ENCODE results near the gene KCNAB1. TPM values are rescaled to one million over a fixed set of nuclear protein-coding genes. Genes with fewer than 3 reads are reported as not detected.
A peak's percentile ranks its signal among the peaks of the same experiment; 100 is the strongest.

Gene KCNAB1
- total RNA-seq, 1 experiment from 2014 or later: not detected

- no peak for DNase-seq (ENCODE audit: low spot score)
These were observed 191.6 kb downstream of the KCNAB1 start for GRCh38 chr3:156311930-156312329.

DNA sequence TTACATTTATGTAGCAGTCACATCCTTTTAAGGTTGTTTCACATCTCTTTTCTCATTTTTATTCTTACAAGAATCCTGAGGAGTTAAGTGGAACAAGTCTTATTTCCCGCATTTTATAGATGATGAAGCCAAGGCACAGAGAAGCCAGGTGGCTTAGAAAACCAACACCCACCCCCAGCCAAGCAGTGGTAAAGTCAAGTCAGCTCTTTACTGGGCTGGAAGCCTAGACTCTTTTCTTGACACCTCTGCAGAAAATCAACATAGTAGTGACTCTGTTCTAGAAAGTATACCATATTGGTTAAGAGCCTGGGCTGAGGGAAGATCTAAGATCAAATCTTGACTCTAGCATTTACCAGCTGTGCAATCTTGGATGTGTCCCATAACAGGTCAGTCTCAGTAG lies 195.7 kb downstream of the KCNAB1 start:
- DNase-seq (ENCODE audit: low spot score): no peak

GRCh38 chr3:156317462-156318074 lies 197.2 kb downstream of the KCNAB1 start:
- DNase-seq (ENCODE audit: low spot score): peak; percentile 83

DNA sequence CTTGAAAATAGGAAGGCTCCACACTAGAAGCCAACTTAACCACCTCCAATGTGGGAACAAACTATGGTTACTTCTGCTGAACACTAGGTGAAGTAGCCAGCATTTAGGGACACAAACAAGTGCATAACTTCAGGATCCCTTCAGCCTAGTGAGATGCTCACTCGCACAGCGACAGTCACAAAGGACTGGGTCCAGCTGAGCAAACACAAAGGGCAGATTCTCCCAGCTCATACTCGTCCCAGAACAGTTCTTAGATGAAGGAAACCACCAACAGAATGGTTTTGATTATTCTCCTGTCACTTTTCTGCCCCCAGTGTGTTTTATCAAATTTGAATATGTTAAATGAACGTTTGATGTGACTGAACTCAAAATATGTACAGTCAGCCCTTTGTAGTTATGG lies 201.6 kb downstream of the KCNAB1 start:
- no peak for DNase-seq (ENCODE audit: low spot score)

DNA sequence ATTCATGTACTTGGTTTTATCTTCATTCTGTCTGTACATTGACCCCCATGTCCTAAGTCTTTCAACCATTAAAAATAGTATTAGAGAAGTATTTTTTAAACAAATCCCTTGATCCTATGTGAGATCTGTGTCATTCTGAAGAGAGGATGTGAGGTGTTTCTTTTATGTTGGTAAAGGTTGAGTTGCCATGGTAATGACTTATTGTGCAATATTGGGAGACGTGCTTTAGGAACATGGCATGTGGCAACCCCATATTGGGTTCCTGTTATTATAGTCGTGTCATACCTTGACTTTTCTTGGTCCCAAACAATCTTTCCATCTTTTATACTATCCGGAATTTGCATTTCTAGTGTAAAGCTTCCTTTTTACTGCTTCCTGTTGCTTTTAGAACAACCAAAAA lies 203.1 kb downstream of the KCNAB1 start:
- no peak for DNase-seq (ENCODE audit: low spot score)

DNA sequence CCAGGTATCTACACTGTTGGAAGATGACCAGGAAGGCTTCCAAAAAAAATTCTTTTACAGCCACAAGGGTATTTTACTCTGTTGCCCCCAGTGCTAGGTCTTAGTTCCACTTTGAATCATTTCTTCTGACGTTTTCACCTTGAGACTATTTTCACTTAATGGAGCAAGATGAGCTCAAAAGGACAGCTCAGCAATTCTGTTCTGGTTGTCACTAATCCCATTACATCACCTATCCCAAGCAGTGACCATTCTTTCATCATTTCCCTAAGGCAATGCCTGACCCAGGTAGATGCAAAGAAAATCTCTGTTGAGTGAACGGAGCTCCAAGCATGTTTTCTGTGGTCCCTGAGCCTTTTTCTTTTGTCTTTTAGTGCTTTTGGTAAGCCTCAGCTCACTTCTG lies 210.0 kb downstream of the KCNAB1 start:
- no peak for DNase-seq (ENCODE audit: low spot score)

DNA sequence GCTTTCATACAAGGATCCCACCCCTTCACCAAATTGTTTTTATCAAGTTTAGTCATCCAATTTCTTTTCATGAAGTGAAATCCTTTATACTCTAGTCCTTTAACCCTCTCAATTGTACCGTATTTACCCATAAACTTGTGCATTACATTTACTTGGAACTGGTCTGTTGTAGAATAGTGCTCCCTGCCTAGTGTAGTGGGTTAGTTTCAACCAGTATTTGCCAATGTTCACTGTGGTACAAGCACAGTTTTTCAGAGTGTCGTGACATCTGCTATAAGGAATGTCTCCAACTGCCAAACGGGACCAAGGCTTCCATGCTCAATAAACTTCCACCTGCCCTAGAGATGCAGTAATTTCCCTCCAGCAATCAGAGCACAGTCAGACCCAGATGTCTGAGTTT lies 211.9 kb downstream of the KCNAB1 start:
- DNase-seq (ENCODE audit: low spot score): no peak

DNA sequence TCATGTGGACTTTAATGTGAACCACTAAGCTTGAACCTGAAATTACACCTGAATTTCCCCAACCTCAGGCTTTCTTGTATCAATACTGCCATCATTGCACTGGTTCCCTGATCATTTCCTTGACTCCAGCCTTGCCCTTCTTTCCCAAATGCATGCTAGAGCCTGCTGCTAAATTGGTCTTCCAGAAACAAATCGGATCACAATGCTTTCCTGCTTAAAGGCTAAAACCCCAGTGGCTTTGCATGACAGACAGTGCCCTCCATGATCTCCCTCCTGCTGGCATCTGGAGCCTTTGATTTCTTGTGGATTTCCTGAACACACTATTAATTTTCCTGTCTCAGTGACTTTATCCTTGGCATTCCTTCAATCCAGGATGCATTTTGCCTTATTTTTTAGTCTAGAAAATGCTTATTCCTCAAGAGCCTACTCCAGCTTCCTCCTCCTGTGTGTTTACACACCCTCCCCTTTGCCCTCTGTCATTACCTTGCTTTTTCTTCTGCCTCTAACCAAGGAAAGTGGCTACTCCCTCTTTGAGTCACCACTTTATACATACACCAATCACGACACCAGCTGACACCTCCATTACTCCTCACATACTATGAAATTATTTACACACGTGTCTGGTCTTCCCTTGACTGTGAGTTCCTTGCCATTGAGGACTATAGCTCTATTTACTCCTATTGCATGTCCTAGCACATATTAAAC lies 214.6 kb downstream of the KCNAB1 start:
- DNase-seq (ENCODE audit: low spot score): peak; percentile 81

DNA sequence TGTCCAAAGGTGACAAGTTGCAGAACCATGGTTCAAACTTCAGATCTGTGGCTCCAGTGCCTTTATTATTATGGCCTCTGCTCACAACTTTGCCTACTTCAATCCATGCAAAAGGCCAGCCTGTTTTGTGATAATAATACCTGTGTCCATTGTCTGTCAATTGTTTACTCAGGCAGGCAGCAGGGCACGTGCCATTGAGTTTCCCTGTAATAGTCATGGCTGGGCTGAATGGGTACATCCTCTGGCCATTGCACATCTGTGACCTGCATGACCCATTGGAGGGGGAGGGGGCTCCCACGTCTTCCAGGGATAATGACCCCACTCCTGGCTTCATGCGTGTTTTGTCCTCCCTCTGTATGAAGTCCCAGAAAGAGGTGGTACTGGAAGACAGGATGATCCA lies 219.1 kb downstream of the KCNAB1 start:
- no peak for DNase-seq (ENCODE audit: low spot score)

GRCh38 chr3:156341332-156341731 lies 221.0 kb downstream of the KCNAB1 start:
- no peak for DNase-seq (ENCODE audit: low spot score)

DNA sequence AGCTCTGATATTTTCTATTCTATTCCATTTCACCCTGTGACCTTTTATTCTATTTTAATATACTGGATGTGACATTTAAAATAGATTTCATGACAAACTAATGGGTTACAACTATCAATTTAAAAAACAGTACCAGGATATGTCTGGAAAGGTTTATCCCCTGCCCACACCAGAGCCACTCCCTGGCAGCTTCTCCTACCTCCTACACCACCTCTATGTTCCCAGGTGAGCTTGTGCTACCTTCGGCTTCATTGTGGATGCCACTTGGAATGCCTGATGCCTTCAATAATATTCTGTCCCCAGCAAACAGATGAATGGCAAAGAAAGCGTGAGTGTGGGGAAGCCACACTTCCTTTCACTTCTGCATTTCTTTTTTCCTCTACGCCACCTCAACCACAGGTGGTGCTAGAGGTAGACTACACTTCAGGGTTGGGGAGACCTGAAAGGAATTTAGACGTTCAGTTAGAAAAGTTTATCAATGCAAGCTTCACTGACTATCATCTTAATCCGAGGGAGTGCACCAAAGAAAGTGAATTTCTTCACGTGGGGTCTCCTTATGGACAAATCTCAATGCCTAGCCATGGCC lies 221.5 kb downstream of the KCNAB1 start:
- DNase-seq (ENCODE audit: low spot score): no peak

GRCh38 chr3:156344215-156344614 lies 223.8 kb downstream of the KCNAB1 start:
- DNase-seq (ENCODE audit: low spot score): no peak

DNA sequence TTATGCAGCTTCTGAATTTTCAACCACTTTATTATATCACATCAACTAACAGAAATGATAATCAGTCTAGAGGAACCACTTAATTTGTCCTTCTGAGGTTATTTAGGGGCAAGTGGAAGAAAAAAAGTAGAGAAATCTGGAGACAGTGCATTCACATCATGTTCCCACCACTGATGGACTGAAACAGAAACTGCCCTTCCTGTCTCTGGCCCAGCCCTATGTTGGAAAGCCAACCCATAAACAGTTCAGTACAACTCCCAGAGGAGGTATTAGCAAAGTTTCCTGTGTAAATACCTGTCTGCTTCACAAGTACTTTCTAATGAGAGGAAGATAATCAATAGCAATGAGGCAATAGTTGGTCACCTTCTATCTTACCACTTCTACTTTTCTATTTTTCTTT lies 228.7 kb downstream of the KCNAB1 start:
- no peak for DNase-seq (ENCODE audit: low spot score)

- no peak for DNase-seq (ENCODE audit: low spot score)
These were observed 229.6 kb downstream of the KCNAB1 start for GRCh38 chr3:156349978-156350377.

DNA sequence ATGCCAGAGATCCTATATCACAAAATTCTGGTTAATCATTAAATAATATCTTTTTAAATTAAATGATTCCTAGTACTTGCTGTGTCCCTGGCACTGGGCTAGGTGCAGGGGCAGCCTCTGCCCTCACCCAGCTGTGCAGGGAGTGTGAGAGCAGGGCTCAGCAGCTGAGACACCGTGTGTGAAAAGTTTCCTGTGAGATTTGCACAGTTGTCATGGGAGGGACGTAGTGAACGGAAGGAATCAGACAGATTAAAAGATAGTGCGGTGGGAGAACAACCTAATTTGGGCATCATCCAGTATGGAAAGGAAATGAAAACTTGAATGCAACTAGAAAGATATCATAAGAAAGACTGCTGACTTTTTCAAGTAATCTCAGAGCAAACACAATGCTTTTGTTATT lies 230.4 kb downstream of the KCNAB1 start:
- DNase-seq (ENCODE audit: low spot score): no peak

DNA sequence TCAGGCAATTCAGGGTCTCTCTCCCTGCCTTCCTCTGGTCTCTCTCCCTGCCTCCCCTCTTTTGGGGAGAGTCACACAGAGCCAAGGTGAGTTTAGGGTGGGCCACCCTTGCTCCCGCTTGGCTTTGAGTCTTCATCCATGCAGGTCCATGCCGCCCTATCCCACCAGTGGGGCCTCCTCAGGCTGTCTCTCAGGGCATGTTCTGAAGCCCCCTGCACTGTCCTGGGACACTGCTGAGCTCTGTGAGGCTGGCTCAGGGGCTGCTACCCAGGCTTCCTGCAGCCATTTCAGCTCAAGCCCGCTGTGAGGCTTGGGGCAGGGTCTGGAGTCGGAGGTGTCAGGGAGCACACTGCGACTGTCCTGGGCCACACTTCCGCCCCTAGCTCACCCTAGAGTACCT lies 231.4 kb downstream of the KCNAB1 start:
- no peak for DNase-seq (ENCODE audit: low spot score)

- no peak for DNase-seq (ENCODE audit: low spot score)
These were observed 232.3 kb downstream of the KCNAB1 start for GRCh38 chr3:156352728-156353127.

DNA sequence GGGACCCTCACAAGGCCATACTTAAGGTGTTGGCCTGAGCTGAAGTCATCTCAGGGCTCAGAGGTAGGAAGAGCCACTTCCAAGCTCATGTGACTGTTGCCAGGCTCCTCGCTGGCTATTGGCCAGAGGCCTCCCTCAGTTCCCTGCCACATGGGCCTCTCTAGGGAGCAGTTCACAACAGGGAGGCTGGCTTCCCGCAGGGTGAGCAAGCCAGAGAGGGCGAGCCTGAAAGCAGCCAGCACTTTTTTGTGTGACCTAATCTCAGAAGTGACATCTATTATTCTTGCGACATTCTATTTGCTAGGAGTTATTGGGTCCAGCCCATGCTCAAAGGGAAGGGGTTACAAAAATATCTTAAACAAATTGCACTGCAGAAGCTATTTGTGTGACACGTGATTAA lies 233.2 kb downstream of the KCNAB1 start:
- DNase-seq (ENCODE audit: low spot score): no peak

DNA sequence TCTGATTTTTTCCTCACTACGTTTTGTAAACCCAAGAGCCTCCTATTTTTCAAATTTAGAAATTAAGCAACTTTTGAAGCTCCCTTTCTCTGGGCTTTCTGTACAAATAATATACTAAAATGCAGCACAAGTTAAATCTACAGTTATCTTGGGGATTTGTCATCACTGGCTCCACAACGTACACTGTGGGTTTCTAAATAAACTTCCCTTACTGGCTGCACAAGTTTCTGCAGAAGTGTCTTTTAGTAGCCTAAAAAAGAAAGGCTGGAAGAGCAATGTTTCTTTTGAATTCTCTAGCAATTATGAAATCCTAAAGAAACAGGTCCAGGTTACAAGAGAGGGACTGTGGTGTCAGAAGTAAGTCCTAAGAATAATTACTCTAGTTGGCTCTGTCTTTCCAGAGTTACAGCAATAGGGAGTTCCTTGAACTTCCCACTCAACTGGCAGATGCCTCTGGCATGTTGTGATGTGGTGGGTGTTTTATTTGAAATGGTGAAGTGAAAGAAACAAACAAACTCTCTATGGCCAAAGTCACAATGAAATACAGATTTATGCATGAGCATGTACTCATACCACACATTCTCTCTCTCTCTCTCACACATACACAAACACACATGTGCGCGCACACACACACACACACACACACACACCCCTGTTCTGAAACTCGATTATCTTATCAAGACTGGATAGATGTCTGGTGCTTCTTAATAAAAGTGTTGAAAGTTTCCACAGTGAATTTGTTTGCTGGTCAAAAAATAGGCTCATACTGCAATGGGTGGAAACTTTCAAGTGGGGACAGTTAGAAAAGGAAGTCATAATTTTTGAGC lies 236.4 kb downstream of the KCNAB1 start:
- DNase-seq (ENCODE audit: low spot score): no peak

GRCh38 chr3:156358232-156358631 lies 237.9 kb downstream of the KCNAB1 start:
- DNase-seq (ENCODE audit: low spot score): no peak

DNA sequence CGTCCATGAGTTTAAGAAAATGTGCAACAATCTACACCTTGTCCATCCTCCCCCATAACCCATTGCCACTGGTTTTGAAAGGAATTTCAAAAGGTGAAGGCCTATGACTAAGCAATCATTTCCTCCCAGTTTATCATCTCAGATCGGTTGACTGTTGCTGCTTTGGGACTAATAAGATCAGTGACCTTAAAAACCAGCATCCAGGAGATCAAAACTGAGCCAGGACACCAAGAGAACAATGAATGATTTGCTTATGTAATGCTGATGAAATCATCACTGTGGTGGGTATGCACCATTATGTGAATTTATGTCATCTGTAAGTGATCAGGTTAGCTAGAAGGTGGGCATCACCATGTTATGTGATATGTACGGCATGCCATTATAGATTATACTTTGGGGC lies 239.0 kb downstream of the KCNAB1 start:
- DNase-seq (ENCODE audit: low spot score): no peak

GRCh38 chr3:156360083-156360482 lies 239.7 kb downstream of the KCNAB1 start:
- no peak for DNase-seq (ENCODE audit: low spot score)
